IMR-90 (cell line): ENCODE data around the gene PGPEP1. TPM values are rescaled to one million over a fixed set of nuclear protein-coding genes. Genes with fewer than 3 reads are reported as not detected.

Experiments
- ATAC-seq: fragments of 200-7000 bp; cut with Tn5 transposase; 2 replicates; pipeline ENCODE4 v1.9.1; 2020; ENCODE audit warnings: low read depth, mild to moderate bottlenecking, moderate library complexity
- BruUV-seq: library from RNA; stranded (reverse); fragments of 400-500 nt; replicated peaks from 2 replicates; lab custom pipeline; 2021; lab: Mats Ljungman, UMichigan
- CTCF ChIA-PET: fragments of 300-600 bp; formaldehyde crosslinking; extraction: SDS; loops from one replicate; lab custom pipeline; 2021; ENCODE audit warnings: antibody characterized with exemption; lab: Yijun Ruan, JAX
- POLR2A ChIA-PET: fragments of 300-600 bp; sonication (Branson Sonifier 250); formaldehyde crosslinking; loops from one replicate; lab custom pipeline; 2022; ENCODE audit warnings: antibody characterized with exemption; ENCODE audit not compliant: unreplicated experiment; lab: Charles Lee
- DNase-seq: peaks from one replicate; pipeline ENCODE4 v3.0.0; 2013
- H2AFZ ChIP-seq: replicated peaks from 2 replicates; pipeline ENCODE3; 2013; ENCODE audit warnings: low read length, mild to moderate bottlenecking; ENCODE audit not compliant: poor library complexity
- H2AK5ac ChIP-seq: 2 replicates; pipeline ENCODE4 v1.6.1; 2013; ENCODE audit warnings: low read depth, low read length, inconsistent platforms
- H2AK9ac ChIP-seq: replicated peaks from 2 replicates; pipeline ENCODE3; 2013; ENCODE audit warnings: mild to moderate bottlenecking, low read depth, low read length, moderate library complexity; ENCODE audit not compliant: poor library complexity
- H2BK120ac ChIP-seq: 2 replicates; pipeline ENCODE4 v1.6.1; 2013; ENCODE audit warnings: low read depth, low read length, inconsistent platforms
- H2BK15ac ChIP-seq: 3 replicates; pipeline ENCODE4 v1.6.1; 2013; ENCODE audit warnings: low read depth, low read length, inconsistent platforms
- H2BK20ac ChIP-seq: 2 replicates; pipeline ENCODE4 v1.6.1; 2013; ENCODE audit warnings: low read depth, mild to moderate bottlenecking, inconsistent platforms, low read length, moderate library complexity
- H2BK5ac ChIP-seq: 2 replicates; pipeline ENCODE4 v1.6.1; 2013; ENCODE audit warnings: mild to moderate bottlenecking, low read depth, low read length, inconsistent platforms; ENCODE audit not compliant: poor library complexity, severe bottlenecking
- H3K14ac ChIP-seq: replicated peaks from 2 replicates; pipeline ENCODE4 v1.6.1; 2013; ENCODE audit warnings: low read depth, low read length, inconsistent platforms
- H3K18ac ChIP-seq: 2 replicates; pipeline ENCODE4 v1.6.1; 2013; ENCODE audit warnings: low read depth, low read length, control low read depth
- H3K23ac ChIP-seq: 2 replicates; pipeline ENCODE4 v1.6.1; 2013; ENCODE audit warnings: low read depth, low read length, inconsistent platforms
- H3K27ac ChIP-seq: 2 replicates; pipeline ENCODE4 v1.5.1; 2013; ENCODE audit warnings: mild to moderate bottlenecking, control low read depth, low read length; ENCODE audit not compliant: insufficient read depth
- H3K27me3 ChIP-seq: 2 replicates; pipeline ENCODE4 v1.6.1; 2013; ENCODE audit warnings: low read length; ENCODE audit not compliant: control insufficient read depth, insufficient read depth
- H3K36me3 ChIP-seq: 2 replicates; pipeline ENCODE4 v1.6.1; 2013; ENCODE audit warnings: low read length, mixed read lengths; ENCODE audit not compliant: control insufficient read depth, insufficient read depth
- H3K4ac ChIP-seq: 2 replicates; pipeline ENCODE4 v1.6.1; 2013; ENCODE audit warnings: low read depth, low read length, inconsistent platforms
- H3K4me1 ChIP-seq: 2 replicates; pipeline ENCODE4 v1.6.1; 2013; ENCODE audit warnings: low read length, mixed read lengths; ENCODE audit not compliant: control insufficient read depth, insufficient read depth
- H3K4me2 ChIP-seq: 2 replicates; pipeline ENCODE4 v1.6.1; 2013; ENCODE audit warnings: low read depth, mild to moderate bottlenecking, control low read depth, low read length, moderate library complexity
- H3K4me3 ChIP-seq: 2 replicates; pipeline ENCODE4 v1.5.1; 2013; ENCODE audit warnings: low read depth, mild to moderate bottlenecking, control low read depth, low read length, moderate library complexity; ENCODE audit not compliant: insufficient read depth
- H3K56ac ChIP-seq: 2 replicates; pipeline ENCODE4 v1.6.1; 2013; ENCODE audit warnings: low read length, inconsistent platforms; ENCODE audit not compliant: insufficient read depth; ENCODE audit errors: extremely low read depth
- H3K79me1 ChIP-seq, 2 experiments: 2 replicates each; pipeline ENCODE4 v1.6.1; 2013; ENCODE audit warnings: low read length in 2 of 2, inconsistent platforms in 1 of 2, low read depth in 1 of 2
- H3K9ac ChIP-seq: 2 replicates; pipeline ENCODE4 v1.6.1; 2013; ENCODE audit warnings: low read depth, low read length, control low read depth
- H3K9me1 ChIP-seq: 2 replicates; pipeline ENCODE4 v1.6.1; 2013; ENCODE audit warnings: low read length, inconsistent platforms; ENCODE audit not compliant: insufficient read depth
- H3K9me3 ChIP-seq: 2 replicates; pipeline ENCODE4 v1.6.1; 2013; ENCODE audit warnings: low read length; ENCODE audit not compliant: control insufficient read depth, insufficient read depth
- H4K20me1 ChIP-seq: 2 replicates; pipeline ENCODE4 v1.6.1; 2013; ENCODE audit warnings: low read length, inconsistent platforms; ENCODE audit not compliant: insufficient read depth
- H4K5ac ChIP-seq: 2 replicates; pipeline ENCODE4 v1.6.1; 2013; ENCODE audit warnings: mild to moderate bottlenecking, low read depth, low read length, control low read depth
- H4K8ac ChIP-seq, 2 experiments: 2 replicates each; pipeline ENCODE4 v1.6.1; 2013; ENCODE audit warnings: low read depth in 2 of 2, low read length in 2 of 2, control low read depth in 1 of 2, inconsistent platforms in 1 of 2
- H4K91ac ChIP-seq: 2 replicates; pipeline ENCODE4 v1.6.1; 2013; ENCODE audit warnings: low read depth, low read length, inconsistent platforms; ENCODE audit not compliant: insufficient read depth
- NFE2L2 ChIP-seq: fragments of 150-350 bp; IDR thresholded peaks from 2 replicates; pipeline ENCODE4 v1.6.1; 2016; ENCODE audit warnings: low read depth, mild to moderate bottlenecking, low read length
- RAD21 ChIP-seq: IDR thresholded peaks from 2 replicates; pipeline ENCODE4 v1.6.1; 2012; ENCODE audit warnings: low read length, improper control_type of control experiment
- RFX5 ChIP-seq: IDR thresholded peaks from 2 replicates; pipeline ENCODE4 v1.8.0; 2012; ENCODE audit warnings: low read depth, mild to moderate bottlenecking, low read length, moderate library complexity
- SMC3 ChIP-seq: fragments of 150-350 bp; IDR thresholded peaks from 2 replicates; pipeline ENCODE4 v1.6.1; 2016; ENCODE audit warnings: low read depth, mild to moderate bottlenecking, antibody characterized with exemption, low read length, moderate library complexity
- whole genome bisulfite sequencing, 2 experiments: methylation state at CpG; one replicate each; pipeline versions ENCODE4 v1.1.5 to v1.1.7; 2013; ENCODE audit warnings: missing lambda C conversion rate in 2 of 2; ENCODE audit not compliant: insufficient read length in 1 of 2; ENCODE audit errors: extremely low coverage in 2 of 2; 5-methylcytosine and 5-hydroxymethylcytosine counted together
- dilution Hi-C: fragments of 300-500 bp; cut with HindIII; formaldehyde crosslinking; loops from one replicate; pipeline ENCODE4 v1.14.3; 2018; ENCODE audit warnings: low sequenced_read_pairs; ENCODE audit not compliant: unreplicated experiment
- in situ Hi-C: fragments of 300-500 bp; cut with MboI; formaldehyde crosslinking; loops from 3 replicates; pipeline ENCODE4 v1.14.3; 2019; ENCODE audit warnings: low sequenced_read_pairs, inconsistent platforms, mixed read lengths
- intact Hi-C: fragments of 100-400 bp; cut with micrococcal nuclease; formaldehyde crosslinking; loops from 2 replicates; pipeline ENCODE4 v1.10.0; 2022
- polyA plus RNA-seq, 3 experiments: library from polyadenylated mRNA; depleted of rRNA; stranded (reverse); fragments of >200 nt; gene quantifications; 2 replicates each; pipeline ENCODE4 v1.2.3, GENCODE V29; 2012; ENCODE audit warnings: low replicate concordance in 1 of 3
- total RNA-seq: library from RNA; depleted of rRNA; stranded (reverse); fragments of >200 nt; gene quantifications from 2 replicates; pipeline ENCODE4 v1.2.3, GENCODE V29; 2012
- TF ChIP-seq, protein P1 (sequence below): conservative IDR thresholded peaks from 2 replicates; pipeline ENCODE4 v1.5.1; 2012; ENCODE audit warnings: mild to moderate bottlenecking, low read depth, low read length, improper control_type of control experiment

Gene PGPEP1
- total and polyA plus RNA-seq, 2 of the 4 experiments (the other 2 are of a cell fraction): 11.8 to 14.3 TPM

DNA sequence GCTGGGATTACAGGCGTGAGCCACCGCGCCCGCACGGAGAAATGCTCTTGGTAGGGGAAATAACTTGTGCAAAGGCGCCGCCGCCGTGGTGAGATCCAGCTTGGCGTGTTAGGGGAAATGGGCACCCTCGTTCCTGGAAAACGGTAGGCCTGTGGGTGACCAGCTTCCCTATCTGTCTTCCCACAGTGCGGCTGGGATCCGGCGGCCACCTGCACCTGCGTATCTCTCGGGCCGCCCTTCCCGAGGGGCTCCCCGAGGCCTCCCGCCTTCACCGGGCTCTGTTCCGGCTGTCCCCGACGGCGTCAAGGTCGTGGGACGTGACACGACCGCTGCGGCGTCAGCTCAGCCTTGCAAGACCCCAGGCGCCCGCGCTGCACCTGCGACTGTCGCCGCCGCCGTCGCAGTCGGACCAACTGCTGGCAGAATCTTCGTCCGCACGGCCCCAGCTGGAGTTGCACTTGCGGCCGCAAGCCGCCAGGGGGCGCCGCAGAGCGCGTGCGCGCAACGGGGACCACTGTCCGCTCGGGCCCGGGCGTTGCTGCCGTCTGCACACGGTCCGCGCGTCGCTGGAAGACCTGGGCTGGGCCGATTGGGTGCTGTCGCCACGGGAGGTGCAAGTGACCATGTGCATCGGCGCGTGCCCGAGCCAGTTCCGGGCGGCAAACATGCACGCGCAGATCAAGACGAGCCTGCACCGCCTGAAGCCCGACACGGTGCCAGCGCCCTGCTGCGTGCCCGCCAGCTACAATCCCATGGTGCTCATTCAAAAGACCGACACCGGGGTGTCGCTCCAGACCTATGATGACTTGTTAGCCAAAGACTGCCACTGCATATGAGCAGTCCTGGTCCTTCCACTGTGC is 47.9 kb downstream of the PGPEP1 start:
- Histone ChIP-seq H2BK5ac (no peak overlapping the region), H2BK120ac (peak overlapping the region; percentile 40), H2BK15ac (no peak overlapping the region; the same call in 2 of the 3 replicates), H3K23ac (no peak overlapping the region; the same call in 1 of the 2 replicates), H2AFZ (peak overlapping the region; percentile 93), H4K5ac (no peak overlapping the region), H3K27me3 (no peaks in the 10 kb centered on the region), H3K4me2 (peak overlapping the region; percentile 59), H2AK5ac (0 out of 2 replicates have a peak overlapping the region, but pooled peaks have one; percentile 27), H3K79me1 (peaks cover 0 to 34% of the 10 kb centered on the region in 2 experiments; a peak in 3 of 4 replicates), H3K9me1 (peaks cover 5% of the 10 kb centered on the region; the same call in 1 of the 2 replicates), H3K9me3 (no peaks in the 10 kb centered on the region), H2AK9ac (peak overlapping the region; percentile 93), H3K4me1 (peaks cover 7% of the 10 kb centered on the region; the same call in 1 of the 2 replicates), H3K27ac (no peak overlapping the region), H3K14ac (0 out of 2 replicates have a peak overlapping the region, but pooled peaks have one; percentile 40), H3K18ac (no peak overlapping the region), H3K56ac (no peak overlapping the region), H4K8ac (peak overlapping the region in 1 of 2 experiments; percentile 69; a peak in 1 of 4 replicates), H3K4me3 (peak overlapping the region; percentile 13), H3K9ac (no peak overlapping the region), H3K36me3 (peaks cover 9% of the 10 kb centered on the region; the same call in 1 of the 2 replicates), H4K91ac (no peak overlapping the region; the same call in 1 of the 2 replicates), H4K20me1 (peaks cover 24% of the 10 kb centered on the region), H3K4ac (peak overlapping the region; percentile 29), H2BK20ac (no peak overlapping the region; the same call in 1 of the 2 replicates)
- no TSS peak for BruUV-seq
- in situ Hi-C loops: no loop called here
- 13% methylated on average over 50 of the region's 86 CpGs; no CpG with 5 or more reads in 1 of the 2 experiments for WGBS, 2 experiments
- DNase-seq (no peak), ATAC-seq (peak; percentile 72)
- intact Hi-C loops: no loop called here
- TF ChIP-seq RFX5 (no peak), RAD21 (peak; percentile 66), NFE2L2 (no peak), SMC3 (peak; percentile 68)
- TF ChIP-seq, protein P1, sequence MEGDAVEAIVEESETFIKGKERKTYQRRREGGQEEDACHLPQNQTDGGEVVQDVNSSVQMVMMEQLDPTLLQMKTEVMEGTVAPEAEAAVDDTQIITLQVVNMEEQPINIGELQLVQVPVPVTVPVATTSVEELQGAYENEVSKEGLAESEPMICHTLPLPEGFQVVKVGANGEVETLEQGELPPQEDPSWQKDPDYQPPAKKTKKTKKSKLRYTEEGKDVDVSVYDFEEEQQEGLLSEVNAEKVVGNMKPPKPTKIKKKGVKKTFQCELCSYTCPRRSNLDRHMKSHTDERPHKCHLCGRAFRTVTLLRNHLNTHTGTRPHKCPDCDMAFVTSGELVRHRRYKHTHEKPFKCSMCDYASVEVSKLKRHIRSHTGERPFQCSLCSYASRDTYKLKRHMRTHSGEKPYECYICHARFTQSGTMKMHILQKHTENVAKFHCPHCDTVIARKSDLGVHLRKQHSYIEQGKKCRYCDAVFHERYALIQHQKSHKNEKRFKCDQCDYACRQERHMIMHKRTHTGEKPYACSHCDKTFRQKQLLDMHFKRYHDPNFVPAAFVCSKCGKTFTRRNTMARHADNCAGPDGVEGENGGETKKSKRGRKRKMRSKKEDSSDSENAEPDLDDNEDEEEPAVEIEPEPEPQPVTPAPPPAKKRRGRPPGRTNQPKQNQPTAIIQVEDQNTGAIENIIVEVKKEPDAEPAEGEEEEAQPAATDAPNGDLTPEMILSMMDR: peak; percentile 87
- dilution Hi-C loops: no loop called here
- POLR2A ChIA-PET: no interaction called here
- CTCF ChIA-PET: interaction anchor here (0.6 to 1.3 kb wide), 10 partner anchors 8 to 69 kb away, joined by 3 to 4 read pairs (median 3); partner anchors contain the start of gene LRRC25
